CD8-positive, alpha-beta memory T cell (primary cell): ENCODE data around the gene TMEM201. TPM values are rescaled to one million over a fixed set of nuclear protein-coding genes. Genes with fewer than 3 reads are reported as not detected.

Experiments used
- CTCF ChIA-PET: fragments of 350-600 bp; sonication (Branson Sonifier 250); formaldehyde crosslinking; loops from one replicate; lab custom pipeline; 2021; ENCODE audit warnings: antibody characterized with exemption; lab: Charles Lee
- POLR2A ChIA-PET: fragments of 350-600 bp; sonication (Branson Sonifier 250); formaldehyde crosslinking; loops from one replicate; lab custom pipeline; 2021; ENCODE audit warnings: antibody characterized with exemption; lab: Charles Lee
- DNase-seq, 5 donors: peaks; one replicate each; pipeline versions ENCODE4 v3.0.0 to v3.0.0-alpha.2; 2020 to 2022; ENCODE audit warnings: mixed read lengths in 1 of 5
- H3K27ac ChIP-seq: one replicate; pipeline ENCODE4 v1.7.0; 2013; ENCODE audit warnings: low read depth, mild to moderate bottlenecking, low read length, moderate library complexity
- H3K27me3 ChIP-seq: 2 replicates; pipeline ENCODE4 v1.7.0; 2013; ENCODE audit warnings: low read length, mild to moderate bottlenecking; ENCODE audit not compliant: insufficient read depth, poor library complexity, severe bottlenecking
- H3K36me3 ChIP-seq: 2 replicates; pipeline ENCODE4 v1.7.0; 2013; ENCODE audit warnings: mild to moderate bottlenecking, low read length, moderate library complexity; ENCODE audit not compliant: insufficient read depth
- H3K4me1 ChIP-seq: 2 replicates; pipeline ENCODE4 v1.7.0; 2013; ENCODE audit warnings: mild to moderate bottlenecking, low read length, moderate library complexity; ENCODE audit not compliant: insufficient read depth
- H3K4me3 ChIP-seq: 2 replicates; pipeline ENCODE4 v1.7.0; 2013; ENCODE audit warnings: mild to moderate bottlenecking, low read length
- H3K9me3 ChIP-seq: 2 replicates; pipeline ENCODE4 v1.7.0; 2013; ENCODE audit warnings: mild to moderate bottlenecking, low read length
- H3K27ac Mint-ChIP-seq, 8 donors: one replicate each; pipeline ENCODE4 v1.8.0; 2020 to 2021; ENCODE audit warnings: mixed read lengths in 8 of 8, mild to moderate bottlenecking in 6 of 8, inconsistent platforms in 3 of 8, moderate library complexity in 3 of 8
- H3K27me3 Mint-ChIP-seq, 2 donors: one replicate each; pipeline ENCODE4 v1.8.0; 2020 to 2021; ENCODE audit warnings: mixed read lengths in 2 of 2, mild to moderate bottlenecking in 1 of 2, moderate library complexity in 1 of 2
- H3K36me3 Mint-ChIP-seq, 3 donors: one replicate each; pipeline ENCODE4 v1.8.0; 2020 to 2021; ENCODE audit warnings: mixed read lengths in 3 of 3, inconsistent platforms in 1 of 3, mild to moderate bottlenecking in 1 of 3
- H3K4me1 Mint-ChIP-seq, 3 donors: one replicate each; pipeline ENCODE4 v1.8.0; 2020 to 2021; ENCODE audit warnings: mixed read lengths in 3 of 3, inconsistent platforms in 1 of 3, mild to moderate bottlenecking in 1 of 3
- H3K4me3 Mint-ChIP-seq, 7 donors: one replicate each; pipeline ENCODE4 v1.8.0; 2020 to 2021; ENCODE audit warnings: mixed read lengths in 7 of 7, mild to moderate bottlenecking in 6 of 7, moderate library complexity in 4 of 7, inconsistent platforms in 2 of 7
- H3K9me3 Mint-ChIP-seq, 5 donors: one replicate each; pipeline ENCODE4 v1.8.0; 2020 to 2022; ENCODE audit warnings: mixed read lengths in 5 of 5, mild to moderate bottlenecking in 3 of 5, moderate library complexity in 2 of 5, inconsistent platforms in 1 of 5
- polyA plus RNA-seq: library from polyadenylated mRNA; unstranded; fragments of 300-500 nt; fragmentation: Illumina TruSeq; gene quantifications from one replicate; pipeline ENCODE4 v1.2.3, GENCODE V29; 2021
- total RNA-seq, 2 experiments: library from RNA; stranded (reverse); gene quantifications; one replicate each; pipeline ENCODE4 v1.2.3, GENCODE V29; 2021

TMEM201 gene
- total and polyA plus RNA-seq, 3 experiments from 2014 or later, result 2.8 to 32.8 (median 32.2) TPM

GRCh38 chr1:9663257-9663656 is 74.5 kb downstream of the TMEM201 start:
- H3K27me3 Mint-ChIP-seq, result no peaks in the 10 kb centered on the region
- Histone ChIP-seq H3K4me1 (peaks cover 34% of the 10 kb centered on the region), H3K36me3 (peaks cover 11% of the 10 kb centered on the region), H3K4me3 (no peak overlapping the region), H3K9me3 (no peaks in the 10 kb centered on the region), H3K27me3 (no peaks in the 10 kb centered on the region), H3K27ac (no peak overlapping the region)
- H3K27ac Mint-ChIP-seq, result peak overlapping the region in 3 of 8 donors; percentile 66 to 85 (median 67)
- peaks cover 0 to 59% (median 15%) of the 10 kb centered on the region in 3 donors for H3K36me3 Mint-ChIP-seq
- POLR2A ChIA-PET, result no interaction called here
- CTCF ChIA-PET, result interaction anchor here (1.8 to 5.9 kb wide), 2 partner anchors 10 to 25 kb away, joined by 5 to 35 read pairs; partner anchors contain the start of gene PIK3CD
- H3K4me3 Mint-ChIP-seq, result peak overlapping the region in 1 of 7 donors; percentile 22
- H3K4me1 Mint-ChIP-seq, result peaks cover 47 to 75% (median 63%) of the 10 kb centered on the region in 3 donors
- H3K9me3 Mint-ChIP-seq, result no peaks in the 10 kb centered on the region
- DNase-seq, result no peak

Other genes with a start within 250 kb of the TMEM201 start
- gene SLC25A33, start 49.4 kb upstream of the TMEM201 start, total RNA-seq, result 10 to 100 TPM; 12.8 to 12.9 TPM
- gene SLC25A33, start 49.4 kb upstream of the TMEM201 start, polyA plus RNA-seq, result 6.5 TPM
- gene PIK3CD, start 62.8 kb downstream of the TMEM201 start, total RNA-seq, result 100 to 1,000 TPM; 157 to 165 TPM
- 109 TPM for gene PIK3CD, start 62.8 kb downstream of the TMEM201 start, polyA plus RNA-seq
- 10 to 100 TPM; 38.4 to 40.8 TPM for gene CLSTN1, start 235.1 kb downstream of the TMEM201 start, total RNA-seq
- 48.2 TPM for gene CLSTN1, start 235.1 kb downstream of the TMEM201 start, polyA plus RNA-seq